Keratinocyte (primary cell): ENCODE results near the gene CD2. TPM values are rescaled to one million over a fixed set of nuclear protein-coding genes. Genes with fewer than 3 reads are reported as not detected.

ENCODE experiments used
- DNase-seq: peaks from one replicate; pipeline ENCODE4 v3.0.0-alpha.2; 2011; ENCODE audit warnings: low read depth, missing footprints, low spot score
- FAIRE-seq: peaks from 2 replicates; lab custom pipeline; 2011; peaks lifted over from hg19 to GRCh38; lab: Jason Lieb, UNC
- H2AFZ ChIP-seq: 2 replicates; pipeline ENCODE4 v1.6.0; 2012; ENCODE audit warnings: low read length, control low read depth, inconsistent platforms; ENCODE audit not compliant: control insufficient read depth
- H3K27ac ChIP-seq: 2 replicates; pipeline ENCODE4 v1.5.1; 2011; ENCODE audit warnings: low read length; ENCODE audit not compliant: control insufficient read depth, insufficient read depth
- H3K27me3 ChIP-seq: 3 replicates; pipeline ENCODE4 v1.6.0; 2011; ENCODE audit warnings: low read length; ENCODE audit not compliant: control insufficient read depth, insufficient read depth; ENCODE audit errors: extremely low read depth
- H3K36me3 ChIP-seq, 2 experiments: 2 replicates in 1 of 2; 3 replicates in 1 of 2; pipeline ENCODE4 v1.5.1; 2011; ENCODE audit warnings: low read length in 2 of 2, mild to moderate bottlenecking in 1 of 2; ENCODE audit not compliant: control insufficient read depth in 2 of 2, insufficient read depth in 2 of 2; ENCODE audit errors: extremely low read depth in 1 of 2
- H3K4me1 ChIP-seq: 3 replicates; pipeline ENCODE4 v1.5.1; 2011; ENCODE audit warnings: low read length; ENCODE audit not compliant: control insufficient read depth, insufficient read depth; ENCODE audit errors: extremely low read depth
- H3K4me2 ChIP-seq: 3 replicates; pipeline ENCODE4 v1.6.0; 2011; ENCODE audit warnings: low read depth, low read length; ENCODE audit not compliant: control insufficient read depth, insufficient read depth; ENCODE audit errors: extremely low read depth
- H3K4me3 ChIP-seq, 3 experiments: fragments of 200-600 bp in 1 of 3; sonication (generic) in 1 of 3; 2 replicates in 2 of 3; 3 replicates in 1 of 3; pipeline ENCODE4 v1.5.1; 2011 to 2016; ENCODE audit warnings: low read length in 3 of 3, mild to moderate bottlenecking in 3 of 3, control low read depth in 2 of 3, inconsistent platforms in 1 of 3, low read depth in 1 of 3, mixed read lengths in 1 of 3, mixed run types in 1 of 3, moderate library complexity in 1 of 3; ENCODE audit not compliant: control insufficient read depth in 2 of 3, insufficient read depth in 2 of 3; ENCODE audit errors: extremely low read depth in 1 of 3
- H3K79me2 ChIP-seq: 2 replicates; pipeline ENCODE4 v1.6.0; 2012; ENCODE audit warnings: low read length; ENCODE audit not compliant: control insufficient read depth, insufficient read depth
- H3K9ac ChIP-seq: 3 replicates; pipeline ENCODE4 v1.6.0; 2011; ENCODE audit warnings: low read length; ENCODE audit not compliant: control insufficient read depth, insufficient read depth; ENCODE audit errors: extremely low read depth
- H3K9me1 ChIP-seq: 3 replicates; pipeline ENCODE4 v1.6.0; 2011; ENCODE audit warnings: low read length; ENCODE audit not compliant: control insufficient read depth, insufficient read depth; ENCODE audit errors: extremely low read depth
- H3K9me3 ChIP-seq: 2 replicates; pipeline ENCODE4 v1.5.1; 2012; ENCODE audit warnings: low read depth, low read length; ENCODE audit not compliant: control insufficient read depth
- H4K20me1 ChIP-seq: 3 replicates; pipeline ENCODE4 v1.6.0; 2011; ENCODE audit warnings: low read length; ENCODE audit not compliant: control insufficient read depth, insufficient read depth; ENCODE audit errors: extremely low read depth
- EZH2 ChIP-seq: IDR thresholded peaks from one replicate; pipeline ENCODE4 v1.6.1; 2012; ENCODE audit warnings: inconsistent platforms, mild to moderate bottlenecking, low read length, moderate library complexity
- dilution Hi-C: fragments of 300-500 bp; cut with MboI; formaldehyde crosslinking; loops from one replicate; pipeline ENCODE4 v1.7.0; 2020; ENCODE audit warnings: low sequenced_read_pairs; ENCODE audit not compliant: extremely low pct_ligation_motif_present
- polyA plus RNA-seq, 5 experiments: library from polyadenylated mRNA; depleted of rRNA in 3 of 5; stranded (reverse) in 3 of 5; stranded (forward) in 1 of 5; unstranded in 1 of 5; fragments of >200 nt; gene quantifications; 1 replicate in 1 of 5; 2 replicates in 3 of 5; 3 replicates in 1 of 5; pipeline versions ENCODE4 v1.2.1 to v1.2.3, GENCODE V29; 2011 to 2012; ENCODE audit warnings: missing spikeins in 2 of 5, low read depth in 1 of 5, low replicate concordance in 1 of 5
- TF ChIP-seq, protein P1 (sequence below), 3 experiments: IDR thresholded peaks in 1 of 3; conservative IDR thresholded peaks in 1 of 3; optimal IDR thresholded peaks in 1 of 3; 2 replicates in 2 of 3; 3 replicates in 1 of 3; pipeline versions ENCODE3 to v1.5.1; 2011; ENCODE audit warnings: low read length in 3 of 3, mild to moderate bottlenecking in 3 of 3, moderate library complexity in 2 of 3, control low read depth in 1 of 3, inconsistent platforms in 1 of 3; ENCODE audit not compliant: insufficient read depth in 2 of 3; ENCODE audit errors: extremely low read depth in 1 of 3

The CD2 gene
- polyA plus RNA-seq, 1 donor (not counting 4 experiments of a cell fraction or from before 2014, with no cell fraction given), result not detected

DNA sequence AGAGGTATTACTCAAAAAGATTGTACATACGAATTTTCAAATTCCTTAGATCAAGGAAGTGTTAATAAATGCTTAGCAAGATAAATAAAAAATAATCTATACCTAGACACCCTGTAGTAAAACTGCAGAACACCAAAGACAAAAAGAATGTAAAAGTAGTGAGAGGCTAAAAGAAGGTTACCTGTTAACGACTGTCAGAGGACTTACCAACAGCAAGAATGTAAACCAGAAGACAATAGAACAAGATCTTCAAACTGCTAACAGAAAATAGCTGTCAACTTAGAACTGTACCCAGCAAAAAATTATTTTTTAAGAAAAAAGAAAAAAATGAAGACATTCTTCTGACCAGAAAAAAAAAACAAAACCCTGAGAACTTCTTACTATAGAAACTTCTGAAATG is 51.2 kb downstream of the CD2 start:
- no peak for TF ChIP-seq EZH2
- TF ChIP-seq, protein P1, sequence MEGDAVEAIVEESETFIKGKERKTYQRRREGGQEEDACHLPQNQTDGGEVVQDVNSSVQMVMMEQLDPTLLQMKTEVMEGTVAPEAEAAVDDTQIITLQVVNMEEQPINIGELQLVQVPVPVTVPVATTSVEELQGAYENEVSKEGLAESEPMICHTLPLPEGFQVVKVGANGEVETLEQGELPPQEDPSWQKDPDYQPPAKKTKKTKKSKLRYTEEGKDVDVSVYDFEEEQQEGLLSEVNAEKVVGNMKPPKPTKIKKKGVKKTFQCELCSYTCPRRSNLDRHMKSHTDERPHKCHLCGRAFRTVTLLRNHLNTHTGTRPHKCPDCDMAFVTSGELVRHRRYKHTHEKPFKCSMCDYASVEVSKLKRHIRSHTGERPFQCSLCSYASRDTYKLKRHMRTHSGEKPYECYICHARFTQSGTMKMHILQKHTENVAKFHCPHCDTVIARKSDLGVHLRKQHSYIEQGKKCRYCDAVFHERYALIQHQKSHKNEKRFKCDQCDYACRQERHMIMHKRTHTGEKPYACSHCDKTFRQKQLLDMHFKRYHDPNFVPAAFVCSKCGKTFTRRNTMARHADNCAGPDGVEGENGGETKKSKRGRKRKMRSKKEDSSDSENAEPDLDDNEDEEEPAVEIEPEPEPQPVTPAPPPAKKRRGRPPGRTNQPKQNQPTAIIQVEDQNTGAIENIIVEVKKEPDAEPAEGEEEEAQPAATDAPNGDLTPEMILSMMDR (optimal IDR thresholded peaks at IDR 0.05 in 1 of 3, IDR thresholded peaks at IDR 0.05 in 1 of 3, conservative IDR thresholded peaks at IDR 0.05 in 1 of 3; ENCODE audit: extremely low read depth in 1 of 3, insufficient read depth in 2 of 3, low read length in 3 of 3), result no peak
- Histone ChIP-seq H3K4me3 (no peak overlapping the region), H3K79me2 (no peaks in the 10 kb centered on the region), H3K9ac (no peak overlapping the region), H3K36me3 (no peaks in the 10 kb centered on the region), H4K20me1 (no peaks in the 10 kb centered on the region), H2AFZ (no peak overlapping the region), H3K27ac (no peak overlapping the region), H3K27me3 (no peaks in the 10 kb centered on the region), H3K4me2 (no peak overlapping the region), H3K4me1 (peaks cover 19% of the 10 kb centered on the region), H3K9me1 (peaks cover 2% of the 10 kb centered on the region), H3K9me3 (no peaks in the 10 kb centered on the region)
- DNase-seq (no peak), FAIRE-seq (no peak)
- dilution Hi-C loops, result no loop called here

DNA sequence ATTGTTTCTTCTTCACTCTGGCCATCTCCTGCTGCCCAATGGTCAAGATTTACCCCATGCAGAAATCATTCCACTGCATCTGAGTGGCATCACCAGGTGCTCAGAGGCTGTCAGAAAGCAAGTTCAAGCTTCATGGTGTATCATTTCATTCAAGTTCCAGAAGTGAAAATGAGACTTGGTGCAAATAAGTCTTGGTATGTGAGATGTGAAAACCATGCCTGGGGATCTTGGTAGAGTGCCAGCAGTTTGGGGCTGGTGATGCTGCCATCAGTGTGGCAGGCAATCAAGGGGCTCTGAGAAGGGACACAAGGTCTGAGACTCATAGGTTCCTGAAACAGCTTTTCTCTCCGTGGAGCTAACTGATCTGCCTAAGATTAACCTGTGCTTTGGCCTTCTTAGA is 52.0 kb downstream of the CD2 start:
- no peak for DNase-seq
- H3K4me2 ChIP-seq, result no peak overlapping the region
- no peaks in the 10 kb centered on the region for H3K27me3 ChIP-seq
- dilution Hi-C loops, result no loop called here
- no peaks in the 10 kb centered on the region for H3K9me3 ChIP-seq
- FAIRE-seq, result no peak
- no peak overlapping the region for H3K4me3 ChIP-seq
- no peaks in the 10 kb centered on the region for H4K20me1 ChIP-seq
- no peak for TF ChIP-seq EZH2
- TF ChIP-seq, protein P1 (optimal IDR thresholded peaks at IDR 0.05 in 1 of 3, IDR thresholded peaks at IDR 0.05 in 1 of 3, conservative IDR thresholded peaks at IDR 0.05 in 1 of 3; ENCODE audit: extremely low read depth in 1 of 3, insufficient read depth in 2 of 3, low read length in 3 of 3), result no peak
- H3K27ac ChIP-seq, result no peak overlapping the region
- no peaks in the 10 kb centered on the region for H3K79me2 ChIP-seq
- no peak overlapping the region for H3K9ac ChIP-seq
- peaks cover 2% of the 10 kb centered on the region for H3K9me1 ChIP-seq
- H2AFZ ChIP-seq, result no peak overlapping the region
- H3K36me3 ChIP-seq, result no peaks in the 10 kb centered on the region
- H3K4me1 ChIP-seq, result peaks cover 19% of the 10 kb centered on the region
